Left hindlimb (tissue), 1 donor: ENCODE measurements around the gene SNX9.
A peak's percentile ranks its signal among the peaks of the same experiment; 100 is the strongest.
"Not testable (repeated sequence)": the region's sequence is repeated elsewhere in the genome, so short reads cannot be mapped to it uniquely, and the experiment has no call there.

Source experiments
- DNase-seq: peaks from one replicate; pipeline ENCODE4 v3.0.0-alpha.2; 2018

Gene SNX9

DNA sequence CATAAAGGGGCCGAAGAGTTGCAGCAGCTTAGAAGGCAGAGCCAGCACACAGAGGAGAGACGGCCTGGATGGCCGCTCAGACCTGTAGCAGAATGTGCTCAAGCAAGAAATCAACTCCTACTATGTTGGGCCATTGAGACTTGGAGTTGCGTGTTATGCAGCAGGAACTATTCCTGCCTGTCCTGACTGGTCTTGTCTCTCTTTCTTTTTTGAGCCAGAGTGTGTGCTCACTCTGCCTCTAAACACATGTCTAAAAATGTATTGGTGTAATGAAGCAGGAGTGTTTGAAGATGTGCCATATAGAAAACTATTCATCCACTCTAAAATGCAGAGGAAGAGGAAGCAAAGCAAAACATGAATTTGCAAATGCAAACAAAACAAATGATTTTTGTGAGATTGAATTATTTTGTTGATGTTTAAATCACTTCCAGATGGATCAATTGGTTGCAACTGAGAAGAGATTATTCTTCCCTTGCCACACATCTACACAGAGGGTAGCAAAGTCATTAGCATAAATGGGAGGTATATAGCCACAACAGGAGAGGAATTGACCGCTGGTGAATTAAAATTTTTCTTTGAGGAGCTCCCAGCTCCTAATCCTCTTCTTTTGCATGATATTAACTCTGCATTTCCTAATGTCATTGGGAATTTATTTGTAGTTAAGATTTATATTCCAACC lies 138.2 kb downstream of the SNX9 start:
- DNase-seq = no peak

DNA sequence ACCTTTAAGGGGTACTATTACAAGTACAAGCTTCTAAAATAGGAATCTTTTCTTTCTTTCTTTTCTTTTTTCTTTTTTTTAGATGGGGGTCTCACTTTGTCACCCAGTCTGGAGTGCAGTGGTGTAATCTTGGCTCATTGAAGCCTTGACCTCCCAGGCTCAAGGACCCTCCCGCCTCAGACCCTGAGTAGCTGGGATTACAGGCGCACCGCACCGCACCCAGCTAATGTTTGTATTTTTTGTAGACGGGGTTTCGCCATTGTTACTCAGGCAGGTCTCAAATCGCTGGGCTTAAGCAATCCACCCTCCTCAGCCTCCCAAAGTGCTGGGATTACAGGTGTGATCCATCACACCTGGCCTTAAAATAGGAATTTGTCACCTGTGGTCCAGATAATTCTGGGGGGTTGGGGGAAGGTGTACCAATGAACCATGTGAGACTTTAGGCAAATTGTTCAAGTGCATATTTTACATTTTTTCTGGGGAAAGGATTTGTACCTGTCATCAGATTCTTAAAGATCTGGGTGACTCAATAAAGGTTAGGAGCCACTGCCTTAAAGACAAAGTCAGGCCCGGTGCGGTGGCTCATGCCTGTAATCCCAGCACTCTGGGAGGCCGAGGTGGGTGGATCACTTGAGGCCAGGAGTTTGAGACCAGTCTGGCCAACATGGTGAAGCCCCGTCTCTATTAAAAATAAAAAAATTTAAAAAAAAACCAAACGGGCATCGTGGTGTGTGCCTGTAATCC lies 139.0 kb downstream of the SNX9 start:
- DNase-seq = no peak

DNA sequence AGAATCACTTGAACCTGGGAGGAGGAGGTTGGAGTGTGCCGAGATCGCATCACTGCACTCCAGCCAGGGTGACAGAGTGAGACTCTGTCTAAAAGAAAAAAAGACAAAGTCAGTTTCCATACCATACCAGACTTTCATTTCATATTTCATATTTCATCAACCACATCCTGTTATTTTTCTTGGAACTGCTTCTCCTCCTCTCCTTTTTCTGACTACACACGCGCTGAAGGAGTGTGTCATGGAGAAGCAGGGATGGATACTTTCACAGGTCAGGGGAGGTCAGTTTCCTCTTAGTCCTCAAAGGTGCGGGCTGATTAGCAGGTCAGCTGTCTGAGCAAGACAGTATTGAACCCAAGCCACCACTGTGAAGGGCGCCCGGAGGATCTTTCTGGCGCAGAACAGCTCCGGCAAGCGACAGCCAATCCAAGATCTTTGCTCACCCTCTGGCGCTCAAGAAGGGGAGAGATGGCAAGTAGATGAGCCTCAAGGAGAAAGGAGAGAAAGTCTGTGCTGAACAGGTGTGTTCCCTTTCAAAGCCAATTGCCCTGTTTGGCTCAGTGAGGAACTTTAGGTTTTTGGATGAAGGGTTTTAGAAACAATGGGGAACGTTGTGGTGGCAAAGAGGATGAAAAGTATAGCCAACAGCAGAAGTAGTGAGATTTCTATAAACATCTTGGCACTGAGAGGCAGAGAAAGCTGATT lies 139.7 kb downstream of the SNX9 start:
- DNase-seq = no peak

DNA sequence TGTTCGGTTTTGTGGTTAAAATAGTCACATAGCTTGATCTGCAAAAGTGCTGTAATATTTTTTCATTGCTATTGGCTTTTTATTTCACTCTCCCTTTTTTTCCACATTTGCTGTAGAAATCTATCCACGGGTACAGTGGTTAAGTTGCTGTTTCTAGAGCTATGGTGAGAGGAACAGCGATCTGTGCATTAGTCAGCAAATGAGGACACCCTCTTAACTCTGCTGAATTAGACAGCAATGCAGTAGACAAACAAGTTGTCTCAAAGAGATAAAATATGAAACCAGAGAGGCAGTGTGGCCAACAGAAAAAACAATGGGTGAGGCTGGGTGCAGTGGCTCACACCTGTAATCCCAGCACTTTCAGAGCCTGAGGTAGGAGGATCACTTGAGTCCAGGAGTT lies 141.1 kb downstream of the SNX9 start:
- no peak for DNase-seq

DNA sequence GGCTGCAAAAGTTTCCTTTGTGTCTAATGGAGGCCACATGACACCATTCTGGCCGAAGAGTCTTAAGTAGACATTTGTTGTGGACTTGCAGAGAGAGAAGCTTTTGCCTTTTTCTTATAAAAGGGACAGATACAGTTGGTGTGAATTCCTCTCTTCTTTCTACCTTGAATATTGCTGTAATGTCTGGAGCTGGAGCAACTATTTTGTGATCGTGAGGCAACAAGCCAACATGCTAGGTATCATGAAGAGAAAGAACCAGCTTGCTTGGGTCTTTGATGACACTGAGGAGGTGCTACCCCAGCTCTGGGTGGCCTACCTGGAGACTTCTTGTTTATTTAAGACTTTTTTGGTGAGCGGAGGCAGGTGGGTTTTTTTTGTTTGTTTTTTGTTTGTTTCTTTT lies 142.3 kb downstream of the SNX9 start:
- DNase-seq = no peak

DNA sequence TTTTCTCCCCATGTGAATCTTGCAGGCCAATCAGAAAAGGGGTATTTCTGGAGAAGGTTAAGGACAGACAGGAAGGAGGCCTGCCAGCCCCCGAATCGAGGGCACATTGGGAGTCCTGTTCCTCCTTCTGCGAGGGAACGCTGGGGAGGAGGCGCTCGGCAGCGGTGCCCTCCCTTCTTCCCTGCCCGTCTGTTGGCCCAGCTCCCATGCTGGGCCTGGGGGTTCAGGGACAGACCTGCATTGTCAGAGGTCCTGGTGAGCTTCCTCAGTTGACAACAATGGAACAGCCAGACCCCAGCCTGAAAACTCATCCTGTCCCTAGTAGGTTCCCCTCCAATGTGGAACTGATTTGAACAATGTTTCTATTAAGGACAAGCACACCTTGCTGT lies 143.5 kb downstream of the SNX9 start:
- DNase-seq = no peak

DNA sequence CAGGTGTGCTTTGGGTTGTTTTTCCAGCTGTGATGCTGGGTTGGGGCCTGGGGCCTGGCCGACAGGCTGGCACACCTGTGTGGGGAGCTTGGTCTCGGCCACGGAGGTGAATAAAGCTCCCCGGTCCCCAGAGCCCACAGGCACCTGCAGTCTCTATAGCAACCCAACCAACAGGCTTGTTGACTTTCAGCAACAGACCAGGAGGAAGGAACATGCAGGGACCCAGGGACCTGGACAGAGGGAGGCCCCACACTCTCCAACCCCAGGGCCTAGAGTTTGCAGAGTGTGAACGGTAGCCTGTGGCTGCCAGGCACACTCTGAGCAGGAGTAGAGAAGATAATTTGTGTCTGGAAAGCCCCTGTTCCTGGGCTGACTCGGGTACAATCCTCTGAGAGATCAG lies 144.0 kb downstream of the SNX9 start:
- no peak for DNase-seq

DNA sequence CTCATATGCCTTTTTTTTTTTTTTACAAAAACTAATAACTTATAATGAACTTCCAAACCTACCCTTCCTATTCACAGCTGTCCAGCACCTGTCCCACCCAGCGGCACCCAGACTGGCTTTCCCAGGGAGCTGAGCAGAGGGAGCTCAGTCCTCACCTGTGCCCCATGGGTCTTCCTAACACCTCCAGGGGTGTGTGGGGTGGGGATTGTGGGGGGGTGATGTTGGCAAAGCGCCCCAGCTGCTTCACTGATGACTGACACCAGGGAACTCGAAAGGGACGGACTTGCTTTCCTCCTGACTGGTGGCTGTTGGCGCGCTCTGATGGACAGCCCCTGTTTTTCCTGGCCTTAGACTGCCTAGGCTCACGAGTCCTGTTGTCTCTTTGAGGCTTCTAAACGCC lies 144.4 kb downstream of the SNX9 start:
- DNase-seq = no peak

DNA sequence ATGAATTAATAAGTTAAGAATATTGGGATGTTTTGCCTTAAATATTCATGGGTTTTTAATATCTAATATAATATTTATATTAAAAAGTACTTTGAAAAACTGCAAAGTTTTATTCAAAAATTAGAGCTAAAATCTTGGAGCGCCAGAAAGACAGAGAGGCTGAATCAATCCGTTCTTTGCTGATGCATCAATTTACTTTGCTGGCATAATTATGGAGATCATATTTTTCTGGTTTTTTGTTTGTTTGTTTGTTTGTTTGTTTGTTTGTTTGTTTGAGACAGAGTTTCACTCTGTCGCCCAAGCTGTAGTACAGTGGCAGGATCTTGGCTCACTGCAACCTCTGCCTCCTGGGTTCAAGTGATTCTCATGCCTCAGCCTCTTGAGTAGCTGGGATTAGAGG lies 149.1 kb downstream of the SNX9 start:
- not testable (repeated sequence) for DNase-seq

DNA sequence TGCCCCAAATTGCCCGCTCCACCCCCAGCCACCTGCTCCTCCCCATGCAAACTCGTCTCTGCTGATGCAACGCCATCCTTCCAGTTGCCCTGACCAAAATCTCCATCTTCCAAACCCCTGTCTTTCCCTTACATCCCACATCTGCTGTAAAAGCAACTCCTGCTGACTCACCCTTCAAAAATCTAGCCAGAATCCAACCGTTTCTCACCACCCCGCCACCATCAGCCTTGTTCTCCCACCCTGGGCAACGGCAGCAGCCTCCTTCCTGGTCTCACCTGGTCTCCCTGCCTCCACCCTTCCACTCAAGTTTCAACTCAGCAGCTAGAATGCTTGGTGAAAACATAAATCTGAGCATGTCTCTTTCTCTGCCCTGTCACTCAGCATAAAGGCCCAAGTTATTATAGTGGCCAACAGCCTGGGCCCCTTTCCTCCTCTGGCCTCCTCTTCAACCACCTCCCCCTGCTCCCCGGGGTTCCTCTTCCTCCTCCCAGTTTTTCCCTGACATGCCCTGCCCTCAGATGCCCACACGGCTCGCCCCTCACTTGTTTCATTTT lies 151.4 kb downstream of the SNX9 start:
- DNase-seq = no peak

DNA sequence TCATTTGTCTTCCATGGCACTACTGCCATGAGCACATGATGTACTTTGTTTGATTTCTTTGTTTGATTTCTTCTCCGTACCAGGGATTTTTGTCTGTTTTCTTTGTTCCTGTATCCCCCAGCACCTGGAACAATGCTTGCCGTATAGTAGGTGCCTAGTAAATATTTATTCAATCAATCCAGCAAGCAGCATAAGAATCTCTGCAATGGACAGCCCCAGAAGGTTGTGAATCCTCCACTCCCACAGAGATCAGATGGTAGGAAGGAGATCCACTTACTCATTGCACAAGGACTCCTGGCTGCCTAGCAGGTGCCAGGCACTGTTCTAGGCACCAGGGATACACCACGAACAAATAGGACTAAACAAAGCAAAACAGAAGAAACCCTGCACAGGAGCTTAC lies 151.9 kb downstream of the SNX9 start:
- no peak for DNase-seq

DNA sequence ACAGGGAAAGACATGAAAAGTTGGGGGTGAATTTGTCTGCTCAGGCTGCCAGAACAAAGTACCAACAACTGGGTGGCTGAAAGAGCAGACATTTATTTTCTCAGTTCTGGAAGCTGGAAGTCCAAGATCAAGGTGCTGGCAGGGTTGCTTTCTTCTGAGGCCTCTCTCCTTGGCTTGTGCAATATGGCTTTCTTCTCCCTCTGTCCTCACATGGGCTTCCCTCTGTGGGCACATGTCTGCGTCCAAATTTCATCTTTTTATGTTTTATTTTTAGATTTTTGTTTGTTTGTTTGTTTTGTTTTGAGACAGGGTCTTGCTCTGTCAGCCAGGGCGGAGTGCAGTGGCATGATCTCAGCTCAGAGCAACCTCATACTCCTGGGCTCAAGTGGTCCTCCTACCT lies 152.4 kb downstream of the SNX9 start:
- no peak for DNase-seq

DNA sequence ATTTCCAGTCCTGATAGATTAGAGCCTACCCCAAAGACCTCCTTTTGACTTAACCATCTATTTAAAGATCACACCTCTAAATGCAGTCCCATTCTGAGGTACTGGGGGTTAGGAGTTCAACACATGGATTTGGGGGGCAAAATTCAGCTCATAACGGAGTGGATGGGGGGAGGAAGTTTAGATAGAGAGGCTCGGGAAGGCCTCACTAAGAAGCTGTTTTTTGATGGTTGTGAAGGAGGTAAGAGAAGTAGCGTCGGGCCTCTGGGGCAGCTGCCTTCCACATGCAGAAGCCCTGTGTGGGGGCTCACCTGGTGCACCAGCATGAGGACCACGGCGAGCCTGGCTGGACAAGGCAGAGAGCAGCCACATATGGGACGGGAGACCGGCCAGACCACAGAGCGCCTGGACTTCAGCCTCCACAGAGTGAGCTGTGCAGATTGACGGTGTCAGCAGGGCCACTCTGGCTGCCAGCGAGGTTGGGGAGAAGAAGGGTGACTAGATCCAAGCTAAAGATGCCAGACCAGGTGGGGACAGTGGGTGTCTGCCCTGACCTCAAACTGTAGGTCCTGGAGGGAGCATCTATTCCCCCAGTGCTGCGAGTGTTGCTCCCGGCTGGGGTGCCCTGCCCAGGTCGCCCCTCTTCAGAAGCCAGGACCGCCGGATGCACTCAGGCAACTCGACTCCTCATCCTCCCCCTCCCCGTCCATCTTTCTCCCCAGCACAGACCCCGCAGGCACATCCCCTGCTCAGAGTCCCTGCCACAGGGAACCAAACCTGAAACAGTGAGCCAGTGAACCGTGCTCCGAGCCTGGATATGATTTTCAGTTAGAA lies 153.5 kb downstream of the SNX9 start:
- DNase-seq = no peak

DNA sequence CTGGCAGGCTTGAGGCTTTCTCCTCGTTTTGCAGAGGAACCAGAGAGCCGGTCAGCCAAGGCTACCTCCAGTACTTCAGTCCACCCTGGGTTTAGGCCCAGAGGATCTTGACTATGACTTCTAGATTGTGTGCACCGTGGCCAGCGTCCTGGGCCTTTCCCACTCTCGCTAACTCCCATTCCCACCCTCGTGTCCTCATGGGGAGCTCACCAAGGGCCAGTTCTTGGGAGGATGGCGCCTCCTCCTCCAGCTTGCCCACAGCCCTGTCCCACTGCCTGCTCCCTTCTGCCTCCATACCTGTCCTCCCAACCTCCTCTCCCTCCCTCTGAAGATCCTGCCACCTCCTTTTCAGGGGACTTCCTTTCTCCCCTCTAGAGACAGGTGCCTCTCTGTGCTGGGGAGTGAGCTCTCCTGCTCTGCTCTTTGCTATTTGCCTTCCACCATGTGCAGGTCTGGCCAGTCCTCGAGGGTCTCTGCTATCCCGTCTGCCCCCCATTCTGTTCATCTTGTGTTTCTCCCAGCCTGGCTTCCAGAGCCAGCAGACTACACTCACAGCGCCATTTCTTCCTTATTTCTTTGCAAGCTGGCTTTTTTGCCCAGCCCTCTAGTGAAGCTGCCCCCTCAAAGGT lies 154.2 kb downstream of the SNX9 start:
- DNase-seq = no peak

DNA sequence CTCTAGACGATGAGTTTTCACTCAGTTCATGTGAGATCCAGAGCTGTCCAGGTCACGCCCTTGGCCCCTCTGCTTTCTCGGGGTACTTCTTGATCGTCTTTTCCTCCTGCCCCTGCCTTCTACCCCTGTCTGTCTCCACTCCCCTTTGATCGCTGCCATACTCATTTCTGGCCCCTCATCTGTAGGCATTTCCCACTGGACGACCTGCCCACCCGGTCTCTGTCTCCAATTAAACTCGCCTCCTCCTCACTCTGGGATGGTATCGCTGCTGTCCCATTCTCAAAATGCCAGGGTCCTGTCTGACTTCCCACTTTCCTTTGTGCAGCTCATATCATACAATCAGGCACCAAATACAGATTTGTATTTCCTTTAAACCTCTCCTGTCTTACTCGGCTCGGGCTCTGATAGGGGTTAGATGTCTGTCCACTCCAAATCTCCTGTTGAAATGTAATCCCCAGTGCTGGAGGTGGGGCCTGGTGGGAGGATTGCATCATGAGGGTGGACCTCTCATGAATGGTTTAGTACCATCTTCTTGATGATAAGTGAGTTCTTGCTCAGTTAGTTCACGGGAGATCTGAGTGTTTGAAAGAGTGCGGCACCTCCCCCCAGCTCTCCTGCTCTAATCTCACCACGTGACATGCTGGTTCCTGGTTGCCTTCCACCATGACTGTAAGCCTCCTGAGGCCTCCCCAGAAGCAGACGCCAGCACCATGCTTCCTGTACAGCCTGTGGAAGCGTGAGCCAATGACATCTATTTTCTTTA lies 155.2 kb downstream of the SNX9 start:
- DNase-seq = no peak

DNA sequence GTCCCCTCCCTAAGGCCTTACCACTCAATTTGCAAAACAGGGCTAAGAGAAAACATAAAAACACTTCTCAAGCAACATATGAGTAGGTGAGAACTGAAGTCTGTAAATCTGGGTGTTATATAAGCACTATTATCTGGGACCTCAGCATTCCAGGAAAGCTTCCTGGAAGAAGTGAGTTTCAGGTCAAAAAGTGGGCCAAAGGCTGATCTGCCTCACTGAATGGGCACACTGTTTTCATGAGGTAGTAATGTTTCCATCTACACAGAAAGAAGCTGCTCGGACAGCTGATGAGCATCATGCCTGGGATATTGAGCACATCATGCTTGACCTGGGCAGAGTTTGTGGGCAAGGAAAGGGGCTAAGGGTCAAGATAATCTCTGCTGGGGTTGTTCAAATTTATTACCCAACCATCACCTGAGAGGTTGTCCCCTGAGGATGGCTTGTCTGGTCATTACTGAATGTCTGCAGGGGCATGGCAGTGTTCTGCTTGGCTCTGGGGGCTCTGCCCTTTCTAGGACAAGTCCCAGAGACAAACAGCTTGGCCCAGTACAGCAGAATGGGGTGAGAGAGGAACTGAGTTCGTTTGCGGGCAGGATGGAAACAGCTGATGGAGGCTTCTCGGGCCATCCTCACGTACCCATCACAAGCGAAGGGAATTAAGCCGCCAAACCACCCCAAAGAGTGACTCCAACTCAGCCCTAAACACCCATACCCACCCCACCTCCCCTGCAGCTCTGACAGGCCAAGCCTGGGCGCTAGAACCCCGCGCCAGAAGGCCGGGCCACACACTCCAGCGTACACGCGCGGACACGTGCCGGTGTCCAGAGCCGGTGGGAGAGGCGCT lies 157.5 kb downstream of the SNX9 start:
- DNase-seq = no peak

DNA sequence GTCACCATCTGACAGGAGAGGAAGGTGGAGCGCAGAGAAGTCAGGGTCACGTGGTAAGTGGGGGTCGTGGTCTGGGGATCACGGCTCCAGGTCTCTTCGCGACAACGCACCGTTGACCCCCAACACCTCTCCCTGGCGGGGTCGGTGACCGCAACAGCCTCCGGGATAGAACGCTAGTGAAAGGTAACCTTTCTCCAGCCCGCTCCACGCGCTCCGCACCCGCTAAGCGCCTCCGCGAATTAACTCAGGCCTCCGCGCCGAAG lies 158.0 kb downstream of the SNX9 start:
- no peak for DNase-seq

DNA sequence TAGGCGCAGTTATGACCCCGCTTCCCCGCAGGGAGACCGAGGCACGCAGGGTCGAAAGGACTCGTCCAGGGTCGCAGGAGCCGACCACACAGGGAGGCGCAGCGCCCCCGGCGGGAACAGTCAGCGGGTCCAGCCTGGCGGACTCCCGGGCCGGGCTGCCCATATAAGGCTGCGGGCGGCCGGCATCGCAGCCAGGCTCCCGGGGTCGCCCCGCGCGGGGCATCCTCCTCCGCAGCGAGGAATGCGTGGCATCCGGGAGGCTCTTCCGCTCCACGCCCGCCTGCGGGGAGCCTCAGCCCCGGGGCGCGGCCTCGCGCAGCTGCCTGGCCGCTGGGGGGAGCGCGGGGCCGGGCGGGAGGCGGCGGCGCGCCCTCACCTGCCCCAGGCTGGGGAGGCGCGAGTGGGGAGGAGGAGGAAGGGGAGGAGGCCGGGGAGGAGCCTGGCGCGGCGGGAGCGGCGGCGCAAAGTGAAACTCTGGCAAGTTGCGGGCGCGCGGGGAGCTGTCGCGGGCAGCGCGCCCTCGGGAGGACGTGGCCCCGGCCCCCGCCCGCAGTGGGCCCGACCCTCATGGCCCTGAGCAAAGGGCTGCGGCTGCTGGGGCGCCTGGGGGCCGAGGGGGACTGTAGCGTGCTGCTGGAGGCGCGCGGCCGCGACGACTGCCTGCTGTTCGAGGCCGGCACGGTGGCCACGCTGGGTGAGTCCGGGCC lies 158.5 kb downstream of the SNX9 start, which contains the start of gene SYNJ2:
TSS of gene SYNJ2 (plus strand) at position 469 of the 707 bp plus-strand sequence. CDS start at position 568, 99 bp downstream.
- peak; percentile 83 for DNase-seq

DNA sequence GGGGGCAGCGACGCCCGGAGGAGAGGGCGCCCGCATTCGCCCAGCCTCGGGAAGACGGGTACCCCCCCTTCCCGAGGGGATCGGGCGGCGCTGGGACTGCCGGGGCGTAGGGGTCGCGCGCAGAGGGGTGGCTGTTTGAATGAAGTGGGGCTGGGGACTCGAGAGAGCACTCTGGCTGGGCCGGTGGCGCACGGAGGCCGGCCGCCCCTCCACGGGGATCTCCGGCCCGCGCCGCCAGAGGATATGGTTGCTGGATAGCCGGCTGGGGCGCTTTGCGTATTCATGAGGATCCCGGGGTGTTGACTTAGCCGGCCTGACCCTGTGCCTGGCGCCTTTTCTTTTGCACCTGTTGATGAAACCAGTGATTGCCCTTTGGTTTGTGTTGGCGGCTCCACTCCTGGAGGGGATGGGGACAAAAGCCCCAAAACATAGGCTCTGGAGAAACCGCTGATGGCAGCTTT lies 159.1 kb downstream of the SNX9 start:
- no peak for DNase-seq
